Liver (tissue), 9 donors: Measurements from ENCODE around the gene PTPRB. TPM values are rescaled to one million over a fixed set of nuclear protein-coding genes. Genes with fewer than 3 reads are reported as not detected.

Experiments
- DNase-seq: peaks from one replicate; pipeline ENCODE4 v3.0.0-alpha.2; 2017; ENCODE audit warnings: low spot score
- H3K27ac ChIP-seq, 2 donors: one replicate each; pipeline ENCODE4 v1.7.0; 2013; ENCODE audit warnings: inconsistent platforms in 2 of 2, low read length in 2 of 2, control low read depth in 1 of 2, low read depth in 1 of 2, mild to moderate bottlenecking in 1 of 2
- H3K27me3 ChIP-seq, 4 donors: one replicate each; pipeline versions ENCODE4 v1.6.1 to v1.7.0; 2013; ENCODE audit warnings: low read length in 3 of 4, inconsistent platforms in 1 of 4, mild to moderate bottlenecking in 1 of 4, moderate library complexity in 1 of 4; ENCODE audit not compliant: control insufficient read depth in 4 of 4, insufficient read depth in 4 of 4
- H3K36me3 ChIP-seq, 4 donors: one replicate each; pipeline versions ENCODE4 v1.6.1 to v1.7.0; 2013; ENCODE audit warnings: low read length in 3 of 4, mild to moderate bottlenecking in 3 of 4, low read depth in 1 of 4, moderate library complexity in 1 of 4; ENCODE audit not compliant: control insufficient read depth in 4 of 4, insufficient read depth in 3 of 4
- H3K4me1 ChIP-seq, 4 donors: one replicate each; pipeline versions ENCODE4 v1.6.1 to v1.7.0; 2013; ENCODE audit warnings: low read length in 3 of 4, mild to moderate bottlenecking in 3 of 4, moderate library complexity in 1 of 4; ENCODE audit not compliant: control insufficient read depth in 4 of 4, insufficient read depth in 4 of 4
- H3K4me3 ChIP-seq, 3 donors: one replicate each; pipeline versions ENCODE4 v1.6.1 to v1.7.0; 2013; ENCODE audit warnings: low read length in 3 of 3, control low read depth in 1 of 3, low read depth in 1 of 3, mild to moderate bottlenecking in 1 of 3
- H3K9ac ChIP-seq, 2 donors: one replicate each; pipeline ENCODE4 v1.7.0; 2013; ENCODE audit warnings: low read length in 2 of 2, mild to moderate bottlenecking in 2 of 2, moderate library complexity in 2 of 2, control low read depth in 1 of 2, low read depth in 1 of 2
- H3K9me3 ChIP-seq, 4 donors: one replicate each; pipeline versions ENCODE4 v1.6.1 to v1.7.0; 2013; ENCODE audit warnings: low read length in 3 of 4; ENCODE audit not compliant: control insufficient read depth in 4 of 4
- EGR1 ChIP-seq, 2 donors: IDR thresholded peaks; 2 replicates each; pipeline ENCODE4 v1.6.1; 2016 to 2018; ENCODE audit warnings: antibody characterized with exemption in 2 of 2, low read depth in 2 of 2
- FOXA1 ChIP-seq: IDR thresholded peaks from 2 replicates; pipeline ENCODE4 v1.6.1; 2016; ENCODE audit warnings: antibody characterized with exemption
- FOXA2 ChIP-seq: IDR thresholded peaks from 2 replicates; pipeline ENCODE4 v1.6.1; 2016; ENCODE audit warnings: antibody characterized with exemption
- GABPA ChIP-seq, 2 donors: IDR thresholded peaks in 1 of 2; conservative IDR thresholded peaks in 1 of 2; 2 replicates each; pipeline ENCODE4 v1.6.1; 2016; ENCODE audit warnings: antibody characterized with exemption in 2 of 2, mild to moderate bottlenecking in 1 of 2, moderate library complexity in 1 of 2
- HNF4A ChIP-seq, 2 donors: conservative IDR thresholded peaks; 2 replicates each; pipeline ENCODE4 v1.6.1; 2016; ENCODE audit warnings: antibody characterized with exemption in 2 of 2, mild to moderate bottlenecking in 2 of 2
- HNF4G ChIP-seq: IDR thresholded peaks from 2 replicates; pipeline ENCODE4 v1.6.1; 2016; ENCODE audit warnings: antibody characterized with exemption
- JUND ChIP-seq, 2 donors: IDR thresholded peaks; 2 replicates each; pipeline ENCODE4 v1.6.1; 2016; ENCODE audit warnings: antibody characterized with exemption in 2 of 2
- NR2F2 ChIP-seq: IDR thresholded peaks from 2 replicates; pipeline ENCODE4 v1.6.1; 2016; ENCODE audit warnings: antibody characterized with exemption
- RAD21 ChIP-seq, 2 donors: IDR thresholded peaks; 2 replicates each; pipeline ENCODE4 v1.6.1; 2016; ENCODE audit warnings: antibody characterized with exemption in 2 of 2, mild to moderate bottlenecking in 2 of 2
- RXRA ChIP-seq, 2 donors: IDR thresholded peaks; 2 replicates each; pipeline ENCODE4 v1.6.1; 2017 to 2018; ENCODE audit warnings: antibody characterized with exemption in 2 of 2, mild to moderate bottlenecking in 1 of 2
- SP1 ChIP-seq: IDR thresholded peaks from 2 replicates; pipeline ENCODE4 v1.6.1; 2018; ENCODE audit warnings: antibody characterized with exemption, mild to moderate bottlenecking
- TAF1 ChIP-seq: conservative IDR thresholded peaks from 2 replicates; pipeline ENCODE4 v1.6.1; 2016; ENCODE audit warnings: antibody characterized with exemption, mild to moderate bottlenecking
- YY1 ChIP-seq: IDR thresholded peaks from 2 replicates; pipeline ENCODE4 v1.6.1; 2016; ENCODE audit warnings: antibody characterized with exemption, mild to moderate bottlenecking
- WGBS: extraction: QIAGEN DNeasy Blood & Tissue Kit; methylation state at CpG from one replicate; pipeline ENCODE4 v1.1.7; 2013; 5-methylcytosine and 5-hydroxymethylcytosine counted together
- polyA plus RNA-seq, 2 donors: library from polyadenylated mRNA; stranded (reverse) in 1 of 2; unstranded in 1 of 2; fragments of 200-250 nt in 1 of 2; fragments of >200 nt in 1 of 2; fragmentation: Nextera tagmentation in 1 of 2; extraction: Ambion mirVana in 1 of 2; gene quantifications; one replicate each; pipeline versions ENCODE4 v1.2.1 to v1.2.3, GENCODE V29; 2013 to 2015
- total RNA-seq, 2 donors: library from RNA; depleted of rRNA; stranded (reverse); fragments of >200 nt; gene quantifications; one replicate each; pipeline ENCODE4 v1.2.3, GENCODE V29; 2014
- TF ChIP-seq, protein P1 (sequence below): IDR thresholded peaks from 2 replicates; pipeline ENCODE4 v1.6.1; 2016; ENCODE audit warnings: antibody characterized with exemption
- TF ChIP-seq, protein P2 (sequence below): fragments of 150-350 bp; IDR thresholded peaks from 2 replicates; pipeline ENCODE4 v1.5.1; 2017; ENCODE audit warnings: improper control_type of control experiment, low read depth, low read length; ENCODE audit not compliant: missing input control
- TF ChIP-seq, protein P3 (sequence below): IDR thresholded peaks from 2 replicates; pipeline ENCODE4 v1.6.1; 2016; ENCODE audit warnings: antibody characterized with exemption
- TF ChIP-seq, protein P4 (sequence below): IDR thresholded peaks from 2 replicates; pipeline ENCODE4 v1.6.1; 2016; ENCODE audit warnings: antibody characterized with exemption
- donor health status: healthy.
- donor health status: healthy.
- donor health status: healthy.
- donor health status: healthy.
- donor health status: healthy.

Gene PTPRB
- total and polyA plus RNA-seq, 4 donors = 6.3 to 64.9 (median 8.4) TPM

DNA sequence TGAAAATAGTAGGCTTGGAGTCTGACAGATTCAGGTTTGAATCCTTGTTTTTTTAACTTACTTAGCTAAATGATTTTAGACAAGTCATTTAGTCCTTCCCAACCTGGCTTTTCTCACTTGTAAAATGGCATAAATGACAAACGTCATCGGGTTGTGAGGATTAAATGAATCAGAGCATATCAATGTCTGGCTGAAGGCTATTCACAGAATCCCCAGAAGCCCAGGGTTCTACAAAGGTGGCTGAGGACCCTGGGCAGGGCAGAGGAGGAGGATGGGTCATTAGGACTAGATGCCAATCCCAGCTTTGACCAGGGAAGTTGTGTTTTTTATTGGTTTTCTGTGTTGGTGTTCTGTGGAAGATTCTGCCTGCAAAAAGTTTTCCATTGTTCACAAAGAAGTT is 7.6 kb upstream of the PTPRB start:
- H3K4me1 ChIP-seq = no peaks in the 10 kb centered on the region
- WGBS = 86% methylated on average over 2 of the region's 2 CpGs
- DNase-seq = no peak
- TF ChIP-seq EGR1 (IDR thresholded peaks at IDR 0.05; ENCODE audit: low read depth in 2 of 2) = no peak
- no peak for TF ChIP-seq HNF4G
- no peak for TF ChIP-seq RAD21 (IDR thresholded peaks at IDR 0.05)
- TF ChIP-seq RXRA (IDR thresholded peaks at IDR 0.05) = no peak
- no peak for TF ChIP-seq JUND (IDR thresholded peaks at IDR 0.05)
- TF ChIP-seq, protein P1, sequence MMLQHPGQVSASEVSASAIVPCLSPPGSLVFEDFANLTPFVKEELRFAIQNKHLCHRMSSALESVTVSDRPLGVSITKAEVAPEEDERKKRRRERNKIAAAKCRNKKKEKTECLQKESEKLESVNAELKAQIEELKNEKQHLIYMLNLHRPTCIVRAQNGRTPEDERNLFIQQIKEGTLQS = no peak
- no peak for TF ChIP-seq HNF4A (conservative IDR thresholded peaks at IDR 0.05)
- TF ChIP-seq, protein P2, sequence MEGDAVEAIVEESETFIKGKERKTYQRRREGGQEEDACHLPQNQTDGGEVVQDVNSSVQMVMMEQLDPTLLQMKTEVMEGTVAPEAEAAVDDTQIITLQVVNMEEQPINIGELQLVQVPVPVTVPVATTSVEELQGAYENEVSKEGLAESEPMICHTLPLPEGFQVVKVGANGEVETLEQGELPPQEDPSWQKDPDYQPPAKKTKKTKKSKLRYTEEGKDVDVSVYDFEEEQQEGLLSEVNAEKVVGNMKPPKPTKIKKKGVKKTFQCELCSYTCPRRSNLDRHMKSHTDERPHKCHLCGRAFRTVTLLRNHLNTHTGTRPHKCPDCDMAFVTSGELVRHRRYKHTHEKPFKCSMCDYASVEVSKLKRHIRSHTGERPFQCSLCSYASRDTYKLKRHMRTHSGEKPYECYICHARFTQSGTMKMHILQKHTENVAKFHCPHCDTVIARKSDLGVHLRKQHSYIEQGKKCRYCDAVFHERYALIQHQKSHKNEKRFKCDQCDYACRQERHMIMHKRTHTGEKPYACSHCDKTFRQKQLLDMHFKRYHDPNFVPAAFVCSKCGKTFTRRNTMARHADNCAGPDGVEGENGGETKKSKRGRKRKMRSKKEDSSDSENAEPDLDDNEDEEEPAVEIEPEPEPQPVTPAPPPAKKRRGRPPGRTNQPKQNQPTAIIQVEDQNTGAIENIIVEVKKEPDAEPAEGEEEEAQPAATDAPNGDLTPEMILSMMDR = no peak
- no peak for TF ChIP-seq TAF1
- no peak overlapping the region for H3K27ac ChIP-seq
- H3K36me3 ChIP-seq = no peaks in the 10 kb centered on the region
- H3K9ac ChIP-seq = no peak overlapping the region
- no peak overlapping the region for H3K4me3 ChIP-seq
- no peaks in the 10 kb centered on the region for H3K9me3 ChIP-seq
- H3K27me3 ChIP-seq = peaks cover 0 to 2% (median 0%) of the 10 kb centered on the region in 4 donors

DNA sequence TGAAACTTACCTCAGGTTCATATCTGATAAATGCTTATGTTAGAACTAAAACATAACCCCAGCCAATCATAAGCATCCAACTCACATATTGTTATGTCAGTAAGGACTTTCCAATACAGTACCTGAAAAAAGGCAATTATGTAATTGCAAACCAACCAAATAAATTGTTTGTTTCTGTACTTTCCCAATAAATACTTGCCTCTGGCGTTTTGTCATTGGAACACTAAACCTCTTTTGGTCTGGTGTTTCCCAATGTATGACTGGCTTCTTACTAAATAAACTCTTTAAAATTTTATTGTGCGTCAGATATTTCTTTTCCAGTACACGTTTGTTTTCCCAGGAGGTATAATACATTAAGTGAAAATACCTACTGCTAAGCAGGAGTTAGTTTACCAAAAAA is 6.7 kb upstream of the PTPRB start:
- Histone ChIP-seq H3K4me3 (no peak overlapping the region), H3K9me3 (no peaks in the 10 kb centered on the region), H3K27me3 (peaks cover 0 to 2% (median 0%) of the 10 kb centered on the region in 4 donors), H3K4me1 (no peaks in the 10 kb centered on the region), H3K9ac (no peak overlapping the region), H3K27ac (no peak overlapping the region), H3K36me3 (no peaks in the 10 kb centered on the region)
- TF ChIP-seq RAD21 (IDR thresholded peaks at IDR 0.05) = no peak
- TF ChIP-seq HNF4A (conservative IDR thresholded peaks at IDR 0.05) = no peak
- no peak for TF ChIP-seq FOXA1
- DNase-seq = no peak
- 67% methylated on average over 3 of the region's 3 CpGs for WGBS

DNA sequence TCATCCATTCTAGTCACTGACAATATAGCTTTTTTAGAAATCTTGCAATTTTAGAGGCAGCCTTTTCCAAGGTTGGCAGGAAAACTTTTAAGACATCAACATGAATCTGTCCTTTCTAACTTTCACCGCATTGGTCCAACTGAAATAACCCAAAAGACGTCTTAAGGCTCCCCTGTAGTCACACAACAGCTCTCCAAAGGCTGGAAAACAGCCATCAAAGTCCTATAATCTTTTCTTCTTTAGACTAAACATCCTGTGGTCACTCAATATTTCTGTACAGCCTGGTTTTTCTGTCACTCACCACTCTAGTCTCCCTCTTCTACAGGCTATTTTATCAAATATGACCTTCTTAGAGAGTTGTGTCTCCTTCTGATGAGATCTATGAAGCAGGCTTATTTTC is 4.5 kb upstream of the PTPRB start:
- Histone ChIP-seq H3K4me1 (no peaks in the 10 kb centered on the region), H3K9ac (no peak overlapping the region), H3K27me3 (peaks cover 0 to 2% (median 0%) of the 10 kb centered on the region in 4 donors), H3K36me3 (no peaks in the 10 kb centered on the region), H3K9me3 (no peaks in the 10 kb centered on the region), H3K27ac (no peak overlapping the region), H3K4me3 (no peak overlapping the region)
- TF ChIP-seq, protein P1 = no peak
- TF ChIP-seq GABPA (IDR thresholded peaks at IDR 0.05 in 1 of 2, conservative IDR thresholded peaks at IDR 0.05 in 1 of 2) = no peak
- TF ChIP-seq HNF4G = no peak
- TF ChIP-seq RXRA (IDR thresholded peaks at IDR 0.05) = no peak
- TF ChIP-seq, protein P2 = no peak
- no peak for TF ChIP-seq SP1
- TF ChIP-seq NR2F2 = no peak
- TF ChIP-seq, protein P3, sequence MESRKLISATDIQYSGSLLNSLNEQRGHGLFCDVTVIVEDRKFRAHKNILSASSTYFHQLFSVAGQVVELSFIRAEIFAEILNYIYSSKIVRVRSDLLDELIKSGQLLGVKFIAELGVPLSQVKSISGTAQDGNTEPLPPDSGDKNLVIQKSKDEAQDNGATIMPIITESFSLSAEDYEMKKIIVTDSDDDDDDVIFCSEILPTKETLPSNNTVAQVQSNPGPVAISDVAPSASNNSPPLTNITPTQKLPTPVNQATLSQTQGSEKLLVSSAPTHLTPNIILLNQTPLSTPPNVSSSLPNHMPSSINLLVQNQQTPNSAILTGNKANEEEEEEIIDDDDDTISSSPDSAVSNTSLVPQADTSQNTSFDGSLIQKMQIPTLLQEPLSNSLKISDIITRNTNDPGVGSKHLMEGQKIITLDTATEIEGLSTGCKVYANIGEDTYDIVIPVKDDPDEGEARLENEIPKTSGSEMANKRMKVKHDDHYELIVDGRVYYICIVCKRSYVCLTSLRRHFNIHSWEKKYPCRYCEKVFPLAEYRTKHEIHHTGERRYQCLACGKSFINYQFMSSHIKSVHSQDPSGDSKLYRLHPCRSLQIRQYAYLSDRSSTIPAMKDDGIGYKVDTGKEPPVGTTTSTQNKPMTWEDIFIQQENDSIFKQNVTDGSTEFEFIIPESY = no peak
- TF ChIP-seq HNF4A (conservative IDR thresholded peaks at IDR 0.05) = no peak
- TF ChIP-seq RAD21 (IDR thresholded peaks at IDR 0.05) = no peak
- no peak for TF ChIP-seq EGR1 (IDR thresholded peaks at IDR 0.05; ENCODE audit: low read depth in 2 of 2)
- no peak for TF ChIP-seq YY1
- TF ChIP-seq TAF1 = no peak
- TF ChIP-seq, protein P4, sequence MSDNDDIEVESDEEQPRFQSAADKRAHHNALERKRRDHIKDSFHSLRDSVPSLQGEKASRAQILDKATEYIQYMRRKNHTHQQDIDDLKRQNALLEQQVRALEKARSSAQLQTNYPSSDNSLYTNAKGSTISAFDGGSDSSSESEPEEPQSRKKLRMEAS = no peak
- TF ChIP-seq FOXA2 = no peak
- no peak for TF ChIP-seq FOXA1
- 60% methylated on average over 2 of the region's 2 CpGs for WGBS
- no peak for DNase-seq
